Activated T-cell treated with anti-CD3 and anti-CD28 coated beads, Interleukin-2, amount 50 U/mL, for 4 hours (primary cell): Measurements from ENCODE around the gene CA10. TPM values are rescaled to one million over a fixed set of nuclear protein-coding genes. Genes with fewer than 3 reads are reported as not detected.

Experiments
- ATAC-seq, 2 donors: fragments of 200-7000 bp; cut with Tn5 transposase; one replicate each; pipeline ENCODE4 v1.10.0; 2021
- DNase-seq: peaks from one replicate; pipeline ENCODE4 v3.0.0-alpha.2; 2020
- H3K27me3 Mint-ChIP-seq: one replicate; pipeline ENCODE4 v1.8.0; 2021; ENCODE audit warnings: low read depth, mixed read lengths
- H3K36me3 Mint-ChIP-seq: one replicate; pipeline ENCODE4 v1.8.0; 2022; ENCODE audit warnings: mixed read lengths; ENCODE audit not compliant: insufficient read depth
- H3K4me1 Mint-ChIP-seq: one replicate; pipeline ENCODE4 v1.8.0; 2021; ENCODE audit warnings: low read depth, mixed read lengths
- H3K4me3 Mint-ChIP-seq: one replicate; pipeline ENCODE4 v1.8.0; 2021; ENCODE audit warnings: mild to moderate bottlenecking, moderate library complexity, mixed read lengths
- H3K9me3 Mint-ChIP-seq: one replicate; pipeline ENCODE4 v1.8.0; 2021; ENCODE audit warnings: mixed read lengths
- total RNA-seq, 3 donors: library from RNA; stranded (reverse); gene quantifications; one replicate each; pipeline ENCODE4 v1.2.1, GENCODE V29; 2021

Gene CA10
- total RNA-seq, 3 donors from 2014 or later = not detected

- no peaks in the 10 kb centered on the region for H3K36me3 Mint-ChIP-seq
- peaks cover 18% of the 10 kb centered on the region for H3K27me3 Mint-ChIP-seq
- DNase-seq (no peak), ATAC-seq (no peak)
- no peaks in the 10 kb centered on the region for H3K9me3 Mint-ChIP-seq
- H3K4me1 Mint-ChIP-seq = no peaks in the 10 kb centered on the region
- no peak overlapping the region for H3K4me3 Mint-ChIP-seq
Observed at GRCh38 chr17:51630101-51630671, 528.3 kb downstream of the CA10 start.

DNA sequence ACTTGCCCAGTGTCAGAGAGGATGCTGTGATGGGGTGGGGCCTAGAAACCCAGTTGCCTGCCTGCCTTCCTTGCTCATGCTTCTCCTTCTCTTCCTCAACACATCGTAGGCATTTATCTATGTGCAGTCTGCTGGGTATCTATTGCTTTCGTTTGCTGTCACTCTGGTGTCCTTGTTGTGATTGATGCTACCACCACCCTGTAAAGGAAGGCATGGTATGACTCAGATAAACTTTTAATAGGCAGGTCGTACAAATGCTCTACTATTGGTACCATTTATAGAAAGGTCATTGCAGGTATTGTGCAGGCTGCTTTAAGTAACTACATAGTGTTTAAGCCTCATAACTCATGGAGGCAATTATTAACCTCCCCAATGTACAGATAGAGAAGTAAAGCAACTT is 529.3 kb downstream of the CA10 start:
- ATAC-seq (no peak), DNase-seq (no peak)
- Mint-ChIP-seq H3K4me3 (no peak overlapping the region), H3K36me3 (no peaks in the 10 kb centered on the region), H3K27me3 (peaks cover 15% of the 10 kb centered on the region), H3K9me3 (no peaks in the 10 kb centered on the region), H3K4me1 (no peaks in the 10 kb centered on the region)

- Mint-ChIP-seq H3K4me1 (no peaks in the 10 kb centered on the region), H3K36me3 (no peaks in the 10 kb centered on the region), H3K9me3 (no peaks in the 10 kb centered on the region), H3K4me3 (no peak overlapping the region), H3K27me3 (peaks cover 18% of the 10 kb centered on the region)
- ATAC-seq = no peak
- no peak for DNase-seq
Observed at GRCh38 chr17:51627779-51628178, 530.7 kb downstream of the CA10 start.

- peaks cover 26% of the 10 kb centered on the region for H3K27me3 Mint-ChIP-seq
- H3K4me3 Mint-ChIP-seq = no peak overlapping the region
- H3K36me3 Mint-ChIP-seq = no peaks in the 10 kb centered on the region
- no peaks in the 10 kb centered on the region for H3K9me3 Mint-ChIP-seq
- no peak for ATAC-seq
- no peak for DNase-seq
- no peaks in the 10 kb centered on the region for H3K4me1 Mint-ChIP-seq
Observed at GRCh38 chr17:51618476-51618875, 540.0 kb downstream of the CA10 start.

DNA sequence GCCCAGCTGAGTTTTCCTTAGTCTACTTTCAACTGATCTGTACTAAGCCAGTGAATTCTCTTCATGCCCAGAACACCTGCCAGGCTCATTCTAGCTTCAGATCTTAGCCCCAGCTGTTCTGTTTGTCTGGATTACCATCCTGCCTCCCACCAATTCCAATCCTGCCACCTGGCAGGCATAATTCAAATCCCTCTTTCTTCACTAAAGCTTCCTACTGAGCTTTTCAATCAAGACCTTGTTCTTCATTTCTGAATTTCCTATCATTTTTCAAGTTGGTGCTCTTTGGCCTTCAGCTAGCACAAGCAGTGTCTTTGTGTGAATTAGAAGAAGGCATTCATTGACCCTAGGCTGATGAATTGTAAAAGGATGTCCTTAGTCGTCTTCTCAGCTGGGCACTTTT is 540.5 kb downstream of the CA10 start:
- no peak for DNase-seq
- Mint-ChIP-seq H3K27me3 (peaks cover 23% of the 10 kb centered on the region), H3K9me3 (no peaks in the 10 kb centered on the region), H3K4me3 (no peak overlapping the region), H3K36me3 (no peaks in the 10 kb centered on the region), H3K4me1 (no peaks in the 10 kb centered on the region)
- no peak for ATAC-seq

GRCh38 chr17:51613255-51613654 is 545.3 kb downstream of the CA10 start:
- Mint-ChIP-seq H3K9me3 (no peaks in the 10 kb centered on the region), H3K4me3 (no peak overlapping the region), H3K36me3 (no peaks in the 10 kb centered on the region), H3K27me3 (peaks cover 11% of the 10 kb centered on the region), H3K4me1 (peaks cover 1% of the 10 kb centered on the region)
- DNase-seq (no peak), ATAC-seq (no peak)

DNA sequence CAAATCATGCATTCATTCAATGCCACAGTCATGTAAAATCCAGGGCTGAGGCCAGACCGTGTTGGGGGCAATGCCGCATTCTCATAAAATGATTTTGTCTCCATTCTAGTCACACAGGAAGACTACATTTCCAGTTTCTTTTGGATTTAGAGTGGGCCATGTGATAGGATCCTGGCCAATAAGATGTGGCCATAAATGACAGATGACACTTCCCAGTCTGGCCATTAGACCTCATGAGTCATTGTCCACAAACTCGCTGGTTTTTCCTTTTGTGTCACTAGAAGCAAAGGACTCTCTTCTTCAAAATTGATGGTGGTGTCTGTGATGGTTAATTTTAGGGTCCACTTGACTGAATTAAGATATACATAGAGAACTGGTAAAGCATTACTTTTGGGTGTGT is 545.8 kb downstream of the CA10 start:
- Mint-ChIP-seq H3K4me1 (peaks cover 1% of the 10 kb centered on the region), H3K36me3 (no peaks in the 10 kb centered on the region), H3K4me3 (no peak overlapping the region), H3K27me3 (peaks cover 5% of the 10 kb centered on the region), H3K9me3 (no peaks in the 10 kb centered on the region)
- DNase-seq = no peak
- no peak for ATAC-seq

GRCh38 chr17:51611585-51611984 is 546.9 kb downstream of the CA10 start:
- Mint-ChIP-seq H3K36me3 (no peaks in the 10 kb centered on the region), H3K27me3 (no peaks in the 10 kb centered on the region), H3K9me3 (no peaks in the 10 kb centered on the region), H3K4me1 (peaks cover 1% of the 10 kb centered on the region), H3K4me3 (no peak overlapping the region)
- no peak for ATAC-seq
- no peak for DNase-seq

DNA sequence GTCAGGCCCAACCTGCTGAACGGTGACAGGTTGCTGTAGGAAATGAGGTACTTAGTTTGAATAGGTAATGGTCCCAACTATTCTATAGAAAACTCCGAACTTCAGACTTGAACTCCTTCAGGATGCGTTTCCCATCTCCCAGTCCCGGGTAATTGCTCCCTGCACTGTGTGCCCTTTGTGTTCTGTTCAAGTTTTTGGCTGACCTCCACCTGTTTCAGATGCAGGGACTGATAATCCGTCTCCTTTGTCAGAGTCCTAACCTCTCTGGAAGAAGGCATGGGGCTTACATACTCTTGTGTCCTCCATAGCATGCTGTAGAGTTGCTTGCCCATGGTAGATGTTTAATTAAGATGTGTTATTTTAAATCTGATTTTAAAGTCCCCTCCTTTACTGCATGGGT is 547.7 kb downstream of the CA10 start:
- H3K27me3 Mint-ChIP-seq = no peaks in the 10 kb centered on the region
- peaks cover 1% of the 10 kb centered on the region for H3K4me1 Mint-ChIP-seq
- no peaks in the 10 kb centered on the region for H3K9me3 Mint-ChIP-seq
- no peak for DNase-seq
- no peaks in the 10 kb centered on the region for H3K36me3 Mint-ChIP-seq
- no peak overlapping the region for H3K4me3 Mint-ChIP-seq
- no peak for ATAC-seq

DNA sequence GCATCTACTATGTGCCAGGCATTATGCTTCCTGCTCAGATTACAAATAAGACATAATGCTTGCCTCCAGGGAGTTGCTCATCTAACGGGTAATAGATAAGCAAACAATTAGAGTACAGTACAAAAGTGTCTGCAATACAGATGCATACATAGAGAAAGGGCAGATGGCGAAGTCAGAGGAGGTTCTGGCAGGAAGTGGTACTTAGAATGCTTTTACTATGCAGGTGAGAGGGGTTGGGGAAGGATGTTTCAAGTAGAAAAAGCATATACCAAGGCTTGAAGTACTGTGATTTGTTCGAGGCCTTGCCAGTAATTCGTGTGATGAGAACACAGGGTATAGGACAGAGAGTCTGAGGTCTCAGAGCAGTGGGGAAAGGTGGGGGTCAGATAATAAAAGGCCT is 548.4 kb downstream of the CA10 start:
- Mint-ChIP-seq H3K27me3 (no peaks in the 10 kb centered on the region), H3K4me3 (no peak overlapping the region), H3K36me3 (no peaks in the 10 kb centered on the region), H3K9me3 (no peaks in the 10 kb centered on the region), H3K4me1 (peaks cover 1% of the 10 kb centered on the region)
- DNase-seq = no peak
- no peak for ATAC-seq

DNA sequence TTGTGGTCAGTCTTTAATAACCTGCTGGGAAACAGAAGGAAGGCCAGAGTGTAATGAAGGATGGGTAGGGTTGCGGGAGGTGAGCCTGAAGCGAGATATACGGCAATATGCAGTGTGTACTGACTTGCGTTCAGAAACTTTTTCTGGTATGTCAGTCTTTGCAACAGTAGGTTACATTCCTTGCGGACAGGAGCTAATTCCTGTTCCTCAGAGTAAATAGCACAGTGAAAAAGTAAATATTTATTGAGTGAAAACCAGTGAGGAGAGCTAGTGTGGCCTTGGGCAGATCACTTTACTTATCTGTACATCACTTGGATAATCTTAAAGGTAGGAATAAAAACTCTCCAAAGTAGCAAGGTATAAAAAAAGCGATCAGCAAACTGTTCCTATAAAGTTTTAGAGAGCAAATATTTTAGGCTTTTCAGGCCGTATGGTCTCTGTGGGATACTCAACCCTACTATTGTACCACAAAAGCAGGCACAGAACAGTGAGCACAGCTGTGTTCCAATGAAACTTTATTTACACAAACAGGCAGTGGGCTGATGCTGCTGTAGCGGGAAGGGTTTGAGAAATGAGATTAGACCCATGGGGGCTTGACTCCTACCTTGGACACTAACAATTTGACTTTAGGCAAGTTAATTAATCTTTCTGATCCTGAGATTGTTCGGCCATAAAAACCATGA is 550.1 kb downstream of the CA10 start:
- no peaks in the 10 kb centered on the region for H3K9me3 Mint-ChIP-seq
- no peak for ATAC-seq
- H3K4me3 Mint-ChIP-seq = no peak overlapping the region
- H3K4me1 Mint-ChIP-seq = peaks cover 1% of the 10 kb centered on the region
- H3K36me3 Mint-ChIP-seq = no peaks in the 10 kb centered on the region
- no peaks in the 10 kb centered on the region for H3K27me3 Mint-ChIP-seq
- DNase-seq = no peak

DNA sequence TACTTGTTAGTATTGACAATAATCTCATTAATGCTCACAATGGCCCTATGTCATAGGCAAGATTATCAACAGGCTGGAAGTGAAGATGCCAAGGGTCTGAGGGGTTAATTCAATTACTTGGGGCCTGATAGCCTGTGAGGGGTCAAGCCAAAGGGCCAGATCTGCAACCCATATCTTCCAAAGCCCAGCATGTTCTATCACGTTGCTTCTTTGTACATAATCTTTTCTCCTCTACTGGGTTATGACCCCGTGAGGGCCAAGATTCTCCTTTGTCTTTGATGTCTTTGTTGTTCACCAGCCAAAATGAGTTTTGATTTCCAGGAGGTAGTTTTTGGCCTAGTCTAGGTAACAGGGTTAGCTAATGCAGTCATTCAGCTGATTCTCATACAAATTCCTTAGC is 551.0 kb downstream of the CA10 start:
- peaks cover 1% of the 10 kb centered on the region for H3K4me1 Mint-ChIP-seq
- no peaks in the 10 kb centered on the region for H3K27me3 Mint-ChIP-seq

DNA sequence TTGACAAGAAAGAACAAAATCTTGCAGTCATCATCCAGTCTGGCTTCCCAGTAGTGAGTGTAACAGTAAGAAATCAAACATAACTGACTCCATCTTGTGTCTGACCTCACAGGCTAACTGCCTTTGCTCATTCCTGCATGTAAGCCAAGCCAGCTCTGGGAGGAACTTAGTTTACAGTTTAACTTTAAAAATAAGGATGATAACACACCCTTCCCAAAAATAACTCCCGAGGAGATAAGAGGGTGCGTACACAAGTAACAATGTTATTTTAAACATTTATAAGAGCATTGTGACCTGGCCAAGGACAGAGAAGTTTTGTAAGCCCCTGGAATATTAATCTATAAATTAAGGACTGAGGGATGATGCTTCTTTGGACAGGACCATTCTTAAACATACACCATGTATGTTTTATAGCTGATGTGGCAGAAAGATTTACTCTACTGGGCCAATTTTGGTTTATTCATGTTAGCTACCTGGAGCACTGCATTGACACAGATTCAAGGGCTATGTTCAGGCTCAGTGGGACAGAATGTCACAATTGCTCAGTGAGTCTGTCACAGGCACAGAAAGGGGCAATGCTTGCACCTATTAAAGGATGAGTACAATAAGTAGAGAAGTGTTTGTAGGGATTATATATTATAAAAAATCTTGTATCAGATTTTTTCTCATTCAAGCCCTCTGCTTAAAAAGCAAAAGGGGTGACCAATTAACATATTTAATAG is 554.1 kb downstream of the CA10 start:
- no peaks in the 10 kb centered on the region for H3K36me3 Mint-ChIP-seq
- no peak for ATAC-seq
- DNase-seq = no peak
- H3K9me3 Mint-ChIP-seq = no peaks in the 10 kb centered on the region
- H3K4me3 Mint-ChIP-seq = no peak overlapping the region
- H3K27me3 Mint-ChIP-seq = no peaks in the 10 kb centered on the region
- no peaks in the 10 kb centered on the region for H3K4me1 Mint-ChIP-seq

More for the DNA sequence above, 551.0 kb downstream of the CA10 start:
- DNase-seq (no peak), ATAC-seq (no peak)
- Mint-ChIP-seq H3K36me3 (no peaks in the 10 kb centered on the region), H3K4me3 (no peak overlapping the region), H3K9me3 (no peaks in the 10 kb centered on the region)

DNA sequence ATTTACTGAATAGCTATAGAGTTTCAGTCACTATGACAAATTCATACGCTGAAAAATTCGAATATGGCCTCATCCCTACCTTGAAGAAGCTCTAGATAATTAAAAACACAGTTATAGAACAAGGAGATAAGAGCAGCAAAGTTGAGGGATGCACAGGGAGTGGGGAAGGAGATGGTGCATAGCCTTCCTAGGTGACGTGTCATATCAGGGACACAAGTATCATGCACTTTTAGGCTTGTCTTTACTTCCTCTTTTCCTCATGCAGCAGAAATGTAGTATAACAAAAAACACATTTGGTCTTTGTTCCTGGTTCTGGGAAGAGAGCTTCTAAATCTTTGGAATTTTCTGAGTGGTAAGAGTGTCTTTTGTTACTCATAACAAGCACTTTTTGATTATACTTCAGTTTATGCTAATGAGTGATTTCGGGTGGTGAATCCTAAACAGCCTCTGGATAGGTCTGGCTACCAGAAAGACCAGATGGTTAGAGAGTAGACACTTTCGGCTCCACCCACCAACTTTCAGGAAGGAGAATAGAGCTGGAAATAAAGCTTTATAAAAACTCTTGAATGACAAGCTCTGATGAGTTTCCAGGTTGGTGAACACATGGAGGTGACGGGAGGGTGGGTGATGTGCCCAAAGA is 556.8 kb downstream of the CA10 start:
- H3K9me3 Mint-ChIP-seq = no peaks in the 10 kb centered on the region
- no peak for ATAC-seq
- no peak overlapping the region for H3K4me3 Mint-ChIP-seq

DNA sequence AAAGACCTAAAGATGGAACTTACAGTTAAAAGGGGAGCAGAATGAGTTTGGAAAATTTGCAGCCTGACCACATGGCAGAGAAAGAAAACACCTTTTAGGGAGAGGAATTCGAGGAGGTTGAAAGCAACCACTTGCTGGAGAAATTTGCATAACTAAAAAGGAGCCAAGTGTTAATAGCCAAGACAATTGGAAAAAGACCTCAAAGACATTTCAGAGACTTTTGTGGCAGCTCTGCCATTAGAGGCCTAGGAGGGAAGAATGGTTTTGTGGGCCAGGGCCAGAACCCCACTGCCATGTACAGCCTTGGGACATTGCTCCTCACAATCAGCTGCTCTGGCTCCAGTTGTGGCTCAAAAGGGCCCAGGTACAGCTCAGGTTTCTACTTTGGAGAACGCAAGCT is 559.7 kb downstream of the CA10 start:
- ATAC-seq (no peak), DNase-seq (no peak)
- Mint-ChIP-seq H3K27me3 (peaks cover 4% of the 10 kb centered on the region), H3K36me3 (no peaks in the 10 kb centered on the region), H3K4me1 (no peaks in the 10 kb centered on the region), H3K9me3 (no peaks in the 10 kb centered on the region), H3K4me3 (no peak overlapping the region)

More for the DNA sequence above, 556.8 kb downstream of the CA10 start:
- DNase-seq = no peak
- Mint-ChIP-seq H3K4me1 (no peaks in the 10 kb centered on the region), H3K36me3 (no peaks in the 10 kb centered on the region), H3K27me3 (peaks cover 3% of the 10 kb centered on the region)
